IPS-15b (cell line): ENCODE measurements around the gene ALDH1B1.

Experiments used
- H3K27me3 ChIP-seq: one replicate; pipeline ENCODE4 v1.6.1; 2013; ENCODE audit warnings: low read length; ENCODE audit not compliant: control insufficient read depth, insufficient read depth
- H3K36me3 ChIP-seq: one replicate; pipeline ENCODE4 v1.6.1; 2013; ENCODE audit warnings: low read length; ENCODE audit not compliant: control insufficient read depth, insufficient read depth
- H3K4me1 ChIP-seq: one replicate; pipeline ENCODE4 v1.6.1; 2013; ENCODE audit warnings: mild to moderate bottlenecking, low read length; ENCODE audit not compliant: control insufficient read depth, insufficient read depth
- H3K4me3 ChIP-seq: one replicate; pipeline ENCODE4 v1.5.1; 2013; ENCODE audit warnings: low read depth, low read length
- H3K9ac ChIP-seq: one replicate; pipeline ENCODE4 v1.6.1; 2013; ENCODE audit warnings: low read depth, mild to moderate bottlenecking, low read length
- H3K9me3 ChIP-seq: one replicate; pipeline ENCODE4 v1.6.1; 2013; ENCODE audit warnings: mild to moderate bottlenecking, low read length; ENCODE audit not compliant: control insufficient read depth, insufficient read depth

Gene ALDH1B1

DNA sequence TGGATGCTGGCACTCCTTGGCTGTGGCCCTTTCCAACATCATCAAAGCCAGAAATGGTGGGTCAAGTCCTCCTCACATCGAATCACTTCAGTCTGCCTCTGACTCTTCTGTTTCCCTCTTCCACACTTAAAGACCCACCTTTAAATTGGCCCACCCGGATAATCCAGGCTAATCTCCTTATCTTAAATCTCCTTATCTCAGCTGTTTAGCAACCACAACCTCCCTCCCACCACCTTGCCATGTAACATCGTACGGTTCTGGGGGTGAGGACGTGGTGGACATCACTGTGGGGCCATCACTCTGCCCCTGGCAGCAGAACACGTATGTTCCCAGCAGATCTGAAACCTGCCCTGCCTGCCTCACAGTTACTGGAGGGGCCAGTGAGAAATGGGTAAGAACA is 20.2 kb downstream of the ALDH1B1 start:
- no peak overlapping the region for H3K4me3 ChIP-seq
- H3K9ac ChIP-seq: no peak overlapping the region
- peaks cover 2% of the 10 kb centered on the region for H3K36me3 ChIP-seq
- no peaks in the 10 kb centered on the region for H3K4me1 ChIP-seq
- no peaks in the 10 kb centered on the region for H3K27me3 ChIP-seq
- H3K9me3 ChIP-seq: no peaks in the 10 kb centered on the region

DNA sequence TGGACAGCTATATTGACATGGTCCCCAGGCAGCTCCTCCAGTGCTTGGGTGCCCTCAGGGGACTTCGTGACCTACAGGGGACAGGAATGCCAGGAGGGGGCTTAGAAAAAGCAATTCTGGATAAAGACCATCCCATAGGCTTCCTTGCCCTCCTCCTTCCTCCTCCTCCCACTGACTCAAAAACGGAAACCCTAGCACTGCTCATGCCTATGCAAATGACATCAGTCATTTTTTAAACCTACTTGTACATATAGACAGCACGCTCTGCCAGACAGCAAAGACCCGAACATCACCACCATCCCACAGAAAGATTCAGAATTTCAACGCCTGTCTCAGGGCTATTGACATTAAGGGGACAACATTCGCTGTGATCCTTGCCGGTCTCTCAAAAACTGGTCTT is 20.8 kb downstream of the ALDH1B1 start:
- H3K4me3 ChIP-seq: no peak overlapping the region
- H3K9me3 ChIP-seq: no peaks in the 10 kb centered on the region
- H3K36me3 ChIP-seq: peaks cover 2% of the 10 kb centered on the region
- no peak overlapping the region for H3K9ac ChIP-seq
- H3K4me1 ChIP-seq: no peaks in the 10 kb centered on the region
- H3K27me3 ChIP-seq: no peaks in the 10 kb centered on the region

DNA sequence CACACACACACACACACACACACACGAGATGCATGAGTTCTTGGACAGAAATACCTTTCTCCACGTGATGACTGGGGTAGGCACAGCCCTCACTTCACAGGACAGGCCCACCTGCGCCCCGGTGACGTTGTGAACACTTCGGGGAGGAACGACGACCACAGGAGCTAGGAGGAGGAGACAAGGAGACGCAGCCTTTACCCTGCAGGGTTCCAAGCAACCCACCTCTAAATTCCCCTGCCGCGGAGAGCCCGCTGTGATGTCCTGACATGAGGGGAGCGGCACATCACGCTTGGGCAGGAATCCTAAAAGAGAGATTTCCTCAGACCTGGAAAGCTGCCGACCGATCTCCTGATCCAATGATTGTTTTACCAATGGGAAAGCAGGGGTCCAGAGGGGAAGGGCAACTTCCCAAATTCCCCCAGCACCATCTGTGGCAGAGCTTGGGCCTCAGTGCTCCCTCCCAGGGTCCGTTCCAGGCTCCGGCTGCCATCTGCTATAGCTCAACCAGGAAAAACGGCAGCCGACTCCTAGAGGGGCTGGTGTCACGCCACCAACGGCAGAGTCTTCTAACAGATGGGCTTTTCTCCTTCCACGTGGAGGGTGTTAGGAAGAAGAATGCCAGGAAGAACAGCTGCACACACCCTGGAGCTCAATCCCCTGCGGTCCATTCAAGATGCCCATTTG is 21.7 kb downstream of the ALDH1B1 start:
- Histone ChIP-seq H3K9ac (no peak overlapping the region), H3K4me3 (no peak overlapping the region), H3K4me1 (peaks cover 3% of the 10 kb centered on the region)

DNA sequence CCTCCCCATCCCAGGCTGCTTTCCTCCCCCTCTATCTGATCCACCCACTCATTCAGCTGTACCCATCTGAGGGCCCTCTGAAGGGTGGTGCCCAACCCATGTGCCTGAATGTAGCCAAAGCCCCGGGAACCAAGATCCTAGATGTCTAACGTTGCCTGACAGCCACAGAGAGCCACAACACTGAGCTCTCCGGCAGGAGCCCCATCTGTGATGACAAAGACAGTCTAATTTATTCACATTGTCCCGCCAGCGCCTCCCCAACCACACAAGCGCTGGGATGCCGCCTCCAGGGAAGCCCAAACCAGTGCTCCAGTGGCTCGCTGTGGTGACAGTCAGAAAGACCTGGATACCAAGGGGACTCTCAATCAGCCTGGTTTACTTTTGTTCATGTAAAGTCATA is 23.4 kb downstream of the ALDH1B1 start:
- H3K9me3 ChIP-seq: no peaks in the 10 kb centered on the region
- H3K9ac ChIP-seq: no peak overlapping the region
- H3K4me1 ChIP-seq: peaks cover 3% of the 10 kb centered on the region
- no peaks in the 10 kb centered on the region for H3K36me3 ChIP-seq
- H3K27me3 ChIP-seq: no peaks in the 10 kb centered on the region
- H3K4me3 ChIP-seq: no peak overlapping the region

More for the DNA sequence above, 21.7 kb downstream of the ALDH1B1 start:
- H3K9me3 ChIP-seq: no peaks in the 10 kb centered on the region
- H3K36me3 ChIP-seq: peaks cover 2% of the 10 kb centered on the region
- no peaks in the 10 kb centered on the region for H3K27me3 ChIP-seq

DNA sequence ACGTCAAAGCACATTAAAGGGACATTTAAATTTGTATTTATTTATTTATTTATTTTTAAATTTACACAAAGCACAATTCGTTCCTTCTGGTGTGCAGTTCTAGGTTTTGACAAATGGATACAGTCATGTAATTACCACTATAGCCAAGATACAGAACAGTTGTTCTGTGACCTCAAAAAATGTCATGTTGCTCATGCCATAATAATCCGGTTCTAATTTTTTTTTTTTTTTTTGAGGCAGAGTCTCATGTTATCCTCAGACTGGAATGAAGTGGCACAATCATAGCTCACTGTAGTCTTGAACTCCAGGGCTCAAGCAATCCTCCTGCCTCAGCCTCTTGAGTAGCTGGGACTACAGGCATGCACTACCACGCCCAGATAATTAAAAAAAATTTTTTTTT is 24.0 kb downstream of the ALDH1B1 start:
- no peaks in the 10 kb centered on the region for H3K27me3 ChIP-seq
- no peaks in the 10 kb centered on the region for H3K36me3 ChIP-seq
- H3K9me3 ChIP-seq: no peaks in the 10 kb centered on the region
- H3K4me3 ChIP-seq: no peak overlapping the region
- H3K9ac ChIP-seq: no peak overlapping the region
- peaks cover 3% of the 10 kb centered on the region for H3K4me1 ChIP-seq

DNA sequence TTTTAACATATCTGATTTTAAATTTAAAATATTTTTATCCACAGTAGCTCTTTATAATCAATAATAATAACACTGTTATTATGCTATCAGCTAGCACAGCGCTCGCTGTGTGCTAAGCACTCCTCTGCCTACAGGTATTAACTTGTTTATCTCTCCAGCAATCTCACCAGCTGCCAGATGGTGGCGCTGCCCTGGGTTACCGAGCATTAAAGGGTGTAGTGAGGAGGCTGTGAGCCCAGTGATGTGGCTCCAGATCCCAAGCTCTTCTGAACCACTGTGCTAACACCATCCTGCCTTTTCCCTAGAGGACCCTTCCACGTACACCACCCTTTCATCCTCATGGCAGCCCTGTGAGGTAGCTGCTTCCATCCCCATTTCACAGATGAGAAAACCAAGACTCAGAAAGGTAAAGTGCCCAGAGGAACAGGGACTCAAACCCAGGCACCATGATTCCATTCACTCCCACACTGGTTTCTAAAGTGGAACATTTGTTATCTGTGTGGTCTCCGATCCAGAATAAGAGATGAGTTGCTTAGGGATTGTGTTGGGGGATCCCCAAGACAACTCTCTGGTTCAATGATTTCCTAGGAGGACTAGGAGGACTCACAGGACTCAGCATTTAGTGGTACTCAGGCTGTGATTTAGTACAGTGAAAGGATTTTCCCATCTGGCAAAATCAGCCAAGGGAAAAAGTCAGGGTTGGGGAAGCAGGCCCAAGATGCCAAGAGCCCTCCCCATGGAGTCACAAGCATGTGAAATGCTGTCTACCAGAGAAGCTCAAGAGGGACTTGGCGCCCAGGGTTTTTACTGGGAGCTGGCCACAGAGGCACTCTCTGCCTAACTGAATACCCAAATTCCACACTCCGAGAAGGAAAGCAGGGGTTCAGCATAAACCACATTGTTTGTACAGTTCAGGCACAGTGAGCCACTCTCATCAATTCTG is 24.8 kb downstream of the ALDH1B1 start:
- no peaks in the 10 kb centered on the region for H3K27me3 ChIP-seq

DNA sequence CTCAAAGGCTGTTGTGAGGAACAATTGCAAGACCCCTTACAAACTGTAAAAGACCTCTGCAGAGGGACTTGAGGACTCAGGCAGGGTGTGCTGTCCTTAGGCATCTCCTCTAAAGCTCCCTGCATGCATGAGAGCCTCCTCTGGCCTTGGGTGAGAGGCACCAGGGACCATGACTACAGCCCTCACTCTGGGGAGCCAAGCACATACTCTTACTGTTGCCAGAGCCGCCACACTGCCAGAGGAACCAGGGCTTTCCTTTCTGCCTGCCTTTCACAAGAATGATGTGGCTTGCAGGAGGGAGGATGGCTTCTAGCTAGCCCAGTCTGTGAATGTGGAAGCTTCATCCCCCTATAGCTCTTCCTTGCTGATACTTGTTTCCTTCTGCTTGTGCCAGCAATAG is 25.9 kb downstream of the ALDH1B1 start:
- Histone ChIP-seq H3K36me3 (no peaks in the 10 kb centered on the region), H3K4me1 (peaks cover 8% of the 10 kb centered on the region), H3K4me3 (no peak overlapping the region), H3K27me3 (peaks cover 9% of the 10 kb centered on the region), H3K9ac (no peak overlapping the region), H3K9me3 (no peaks in the 10 kb centered on the region)

More for the DNA sequence above, 24.8 kb downstream of the ALDH1B1 start:
- Histone ChIP-seq H3K9me3 (no peaks in the 10 kb centered on the region), H3K4me1 (peaks cover 3% of the 10 kb centered on the region), H3K9ac (no peak overlapping the region), H3K4me3 (no peak overlapping the region), H3K36me3 (no peaks in the 10 kb centered on the region)

DNA sequence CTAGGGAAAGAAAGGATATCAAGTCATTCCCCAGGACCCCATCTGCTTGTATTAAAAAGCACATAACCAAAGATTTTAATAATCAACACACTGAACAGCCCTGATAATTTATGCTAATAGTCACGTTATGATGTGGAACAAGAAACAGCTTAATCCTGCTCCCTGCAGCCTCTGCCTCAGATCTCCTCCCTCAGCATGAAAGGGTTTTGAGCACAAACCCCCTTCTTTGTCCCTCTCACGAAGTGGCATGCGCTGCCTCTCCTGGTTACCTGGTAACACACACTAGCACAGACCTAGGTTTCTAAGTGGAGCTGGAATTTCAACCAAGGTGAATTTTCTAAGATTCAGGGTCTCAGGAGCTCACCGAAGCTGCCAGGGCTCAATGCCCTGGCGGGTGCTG is 26.7 kb downstream of the ALDH1B1 start:
- Histone ChIP-seq H3K36me3 (no peaks in the 10 kb centered on the region), H3K9me3 (no peaks in the 10 kb centered on the region), H3K4me1 (peaks cover 9% of the 10 kb centered on the region), H3K9ac (no peak overlapping the region), H3K27me3 (peaks cover 14% of the 10 kb centered on the region), H3K4me3 (no peak overlapping the region)

DNA sequence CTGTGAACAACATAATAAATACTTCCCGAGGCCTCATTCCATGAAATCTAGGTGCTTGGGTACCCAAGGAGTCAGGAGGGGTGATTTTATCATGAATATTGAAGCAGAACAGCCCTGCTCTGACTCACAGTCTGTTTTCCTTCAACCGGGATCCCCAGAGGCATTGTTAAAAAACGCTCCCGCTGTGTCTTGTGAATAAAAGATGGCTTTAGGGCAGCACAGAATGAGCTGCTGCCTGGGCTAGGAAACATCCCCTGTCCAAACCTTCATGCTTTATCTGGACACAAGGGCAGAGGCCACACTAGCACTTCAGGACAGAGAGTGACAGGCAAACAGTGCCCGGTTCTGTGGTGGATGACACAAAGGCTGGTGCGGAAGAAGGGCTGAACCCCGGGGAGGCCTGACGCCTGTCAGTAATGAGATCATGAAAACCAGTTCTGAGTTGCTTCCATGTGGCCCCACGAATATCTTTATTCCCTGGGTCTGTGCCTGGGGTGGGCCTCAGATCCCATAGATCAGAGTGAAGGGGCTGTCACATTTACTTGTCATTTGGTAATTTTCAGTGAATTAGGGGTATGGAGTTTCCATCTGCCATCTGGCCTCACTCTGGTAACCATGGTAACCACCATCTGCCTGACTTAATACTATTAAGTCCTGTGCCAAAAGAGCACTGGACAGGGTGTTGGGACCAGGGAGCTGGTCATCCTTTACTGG is 29.2 kb downstream of the ALDH1B1 start:
- H3K9me3 ChIP-seq: no peaks in the 10 kb centered on the region
- H3K27me3 ChIP-seq: peaks cover 35% of the 10 kb centered on the region
- H3K9ac ChIP-seq: no peak overlapping the region
- no peaks in the 10 kb centered on the region for H3K36me3 ChIP-seq
- peaks cover 9% of the 10 kb centered on the region for H3K4me1 ChIP-seq
- H3K4me3 ChIP-seq: no peak overlapping the region

DNA sequence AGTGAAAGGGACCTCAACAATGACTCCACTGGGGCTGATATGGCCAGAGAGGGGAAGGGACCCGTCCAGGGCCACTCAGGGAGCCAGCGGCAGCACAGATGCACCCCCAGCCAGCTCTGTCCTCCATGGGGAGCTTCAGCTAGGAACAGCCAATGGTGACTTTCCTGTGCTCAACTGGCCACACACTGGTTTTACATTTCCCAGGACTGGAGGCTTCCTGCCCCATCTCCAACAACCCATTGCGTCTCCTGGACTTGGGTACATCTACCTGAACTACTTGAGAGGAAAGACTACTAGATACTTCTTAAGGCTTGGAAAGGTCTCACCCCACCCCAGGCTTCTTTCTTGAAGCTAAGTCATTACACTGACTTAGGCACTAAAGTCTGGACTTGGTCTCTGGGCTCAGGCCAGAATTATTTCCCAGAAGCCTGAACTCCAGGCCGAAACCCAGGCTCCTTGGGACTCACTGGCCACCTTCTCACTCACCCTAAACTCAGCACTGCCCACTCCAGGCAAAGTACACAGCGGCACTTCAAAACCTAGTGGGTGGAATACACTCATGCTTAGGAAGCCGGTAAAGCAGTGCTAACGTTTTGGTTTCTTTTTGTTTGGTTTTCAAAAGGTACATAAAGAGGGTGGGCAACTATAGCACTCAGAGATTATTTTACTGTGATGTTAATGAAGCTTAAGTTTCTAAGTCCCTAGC is 30.2 kb downstream of the ALDH1B1 start:
- Histone ChIP-seq H3K9ac (no peak overlapping the region), H3K9me3 (no peaks in the 10 kb centered on the region), H3K4me1 (peaks cover 9% of the 10 kb centered on the region), H3K4me3 (peak overlapping the region; percentile 60), H3K27me3 (peaks cover 41% of the 10 kb centered on the region), H3K36me3 (no peaks in the 10 kb centered on the region)

DNA sequence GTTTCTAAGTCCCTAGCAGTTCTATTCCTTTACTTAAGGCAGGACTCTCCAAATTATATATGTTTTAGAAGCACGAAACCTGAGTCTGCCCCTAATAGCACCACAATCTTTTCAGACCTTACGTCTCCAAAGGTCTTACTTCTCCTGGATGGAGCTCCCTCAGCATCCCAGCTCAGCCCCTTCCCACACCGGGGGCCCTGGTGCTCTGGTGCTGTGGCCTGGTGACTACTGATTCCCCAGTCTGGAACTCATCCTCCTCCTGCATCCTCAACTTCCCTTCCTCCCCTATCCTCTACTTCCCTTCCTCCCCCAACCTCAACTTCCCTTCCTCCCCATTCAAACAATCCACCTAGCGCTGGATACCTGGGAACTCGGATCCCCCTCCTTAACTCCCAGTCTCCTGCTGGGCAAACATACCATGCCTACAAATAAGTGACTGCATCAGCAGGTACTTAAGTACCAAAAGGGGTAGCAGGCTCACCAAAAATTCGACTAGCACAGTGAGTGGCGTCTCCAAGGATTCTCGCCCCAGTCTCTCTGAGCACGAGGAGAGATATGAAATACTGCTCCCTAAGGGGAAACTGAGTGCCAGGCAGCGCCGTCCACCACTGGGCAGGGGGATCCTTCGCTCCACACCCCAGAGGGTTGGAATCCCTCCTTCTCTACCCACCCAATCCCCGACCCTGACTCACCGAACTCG is 30.9 kb downstream of the ALDH1B1 start:
- H3K9ac ChIP-seq: no peak overlapping the region
- no peaks in the 10 kb centered on the region for H3K36me3 ChIP-seq
- H3K27me3 ChIP-seq: peaks cover 48% of the 10 kb centered on the region
- no peaks in the 10 kb centered on the region for H3K9me3 ChIP-seq
- H3K4me1 ChIP-seq: peaks cover 9% of the 10 kb centered on the region
- H3K4me3 ChIP-seq: peak overlapping the region; percentile 60
